HG03060 (cell line): ENCODE data around the gene DDX28.
"Not testable (repeated sequence)": the region's sequence is repeated elsewhere in the genome, so short reads cannot be mapped to it uniquely, and the experiment has no call there.

Experiments
- ATAC-seq: cut with Tn5 transposase; IDR thresholded peaks from one replicate; pipeline ENCODE4 v1.9.1; 2021; ENCODE audit warnings: low read depth, moderate number of reproducible peaks; ENCODE audit not compliant: unreplicated experiment

Gene DDX28

GRCh38 chr16:68037841-68038597 is 15.0 kb upstream of the DDX28 start:
- ATAC-seq, result no peak

GRCh38 chr16:68035227-68035626 is 12.2 kb upstream of the DDX28 start:
- ATAC-seq, result no peak

DNA sequence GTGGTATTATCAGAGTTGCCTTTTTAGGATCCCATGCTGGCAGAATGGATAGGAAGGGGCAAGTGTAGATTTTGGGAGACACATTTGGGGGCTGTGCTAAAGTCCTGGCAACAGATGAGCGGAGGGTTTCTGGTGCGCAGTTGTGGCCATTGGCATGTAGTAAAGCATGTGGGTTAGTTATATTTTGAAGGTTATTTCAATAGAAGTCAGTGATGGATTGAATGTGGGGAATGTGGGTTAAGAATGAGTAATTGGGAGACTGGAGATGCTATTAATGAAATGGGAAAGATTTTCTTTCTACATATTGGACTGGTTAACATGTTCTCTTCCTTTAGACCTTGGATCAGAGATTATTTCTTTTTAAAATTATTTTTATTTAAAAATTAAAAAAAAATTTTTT is 10.1 kb upstream of the DDX28 start:
- no peak for ATAC-seq

GRCh38 chr16:68031951-68032350 is 8.9 kb upstream of the DDX28 start:
- ATAC-seq, result no peak

- not testable (repeated sequence) for ATAC-seq
These were observed 7.1 kb upstream of the DDX28 start for GRCh38 chr16:68030108-68030507.

DNA sequence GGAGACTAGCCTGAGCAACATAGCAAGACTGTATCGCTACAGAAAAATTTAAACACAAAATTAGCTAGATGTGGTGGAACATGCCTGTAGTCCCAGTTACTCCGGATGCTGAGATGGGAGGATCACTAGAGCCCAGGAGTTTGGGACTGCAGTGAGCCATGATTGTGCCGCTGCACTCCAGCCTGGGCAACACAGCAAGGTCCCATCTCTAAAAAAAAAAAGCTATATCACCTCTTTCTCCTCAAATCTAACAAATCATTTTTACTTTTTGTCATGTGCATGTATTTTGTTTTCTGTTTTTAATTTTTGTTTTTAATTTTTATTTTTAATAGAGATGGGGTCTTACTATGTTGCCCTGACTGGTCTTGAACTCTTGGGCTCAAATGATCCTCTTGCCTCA is 6.0 kb upstream of the DDX28 start:
- no peak for ATAC-seq

DNA sequence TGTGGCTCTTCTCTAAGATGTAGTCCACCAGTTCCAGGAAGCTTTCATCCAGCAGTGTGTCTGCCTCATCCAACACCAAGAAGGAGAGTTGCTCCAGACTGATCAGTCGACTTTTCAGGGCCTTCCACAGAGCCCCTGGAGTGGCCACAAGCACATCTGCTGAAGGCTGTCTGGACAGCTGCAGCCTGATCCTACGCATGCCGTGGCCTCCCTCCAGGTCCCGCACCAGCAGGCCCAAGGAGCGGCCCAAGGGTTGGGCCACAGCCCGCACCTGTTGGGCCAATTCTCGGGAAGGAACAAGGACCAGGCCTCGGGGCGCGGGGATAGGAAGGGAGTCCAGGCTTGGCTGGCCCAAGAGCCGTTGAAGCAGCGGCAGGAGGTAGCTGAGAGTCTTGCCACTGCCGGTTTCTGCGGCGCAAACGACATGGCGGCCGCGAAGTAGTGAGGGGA is 729 bp downstream of the DDX28 start:
- no peak for ATAC-seq

DNA sequence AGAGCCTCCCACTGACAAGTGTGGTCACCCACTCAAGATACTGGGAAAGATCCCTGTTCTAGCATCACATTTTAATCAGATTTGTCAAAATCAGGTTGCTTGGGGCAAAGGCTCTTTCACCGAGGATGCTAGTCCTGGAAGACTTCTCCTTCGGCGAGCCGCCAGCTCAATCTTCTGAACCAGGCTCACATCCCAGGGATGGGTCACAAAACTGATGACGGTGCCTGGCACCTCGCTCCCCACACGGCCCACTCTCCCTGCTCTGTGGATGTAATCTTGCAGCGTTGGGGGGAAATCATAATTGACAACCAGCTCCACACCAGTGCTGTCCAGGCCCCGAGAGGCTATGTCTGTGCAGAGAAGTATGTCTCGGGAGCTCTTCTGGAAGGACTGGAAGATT is 1.5 kb downstream of the DDX28 start:
- ATAC-seq, result no peak

- no peak for ATAC-seq
These were observed 3.8 kb downstream of the DDX28 start for GRCh38 chr16:68019167-68019680.

DNA sequence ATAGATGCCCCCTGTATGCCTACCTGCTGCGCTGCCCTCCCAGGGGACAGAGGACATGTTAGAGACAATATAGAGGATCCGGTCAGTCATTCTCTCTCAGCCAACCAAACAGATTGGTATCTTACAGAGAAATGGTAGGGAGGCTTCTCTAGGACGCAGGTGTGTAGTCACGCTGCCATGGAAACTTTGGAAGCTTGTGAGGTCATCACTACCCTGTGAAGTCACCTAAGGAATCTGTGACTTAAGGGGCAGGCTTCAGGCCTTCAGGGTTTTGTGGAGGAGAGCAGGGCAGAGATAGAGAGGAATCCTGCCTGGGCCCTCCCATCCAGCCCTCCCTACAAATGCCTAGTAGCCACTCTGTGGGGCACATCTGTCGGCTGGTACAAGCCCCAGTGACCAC is 7.4 kb downstream of the DDX28 start, which contains the start of gene DPEP2NB:
DPEP2NB (minus strand) TSS at position 231 of the 400 bp plus-strand sequence; CDS start at position 90, 141 bp downstream.
- no peak for ATAC-seq

DNA sequence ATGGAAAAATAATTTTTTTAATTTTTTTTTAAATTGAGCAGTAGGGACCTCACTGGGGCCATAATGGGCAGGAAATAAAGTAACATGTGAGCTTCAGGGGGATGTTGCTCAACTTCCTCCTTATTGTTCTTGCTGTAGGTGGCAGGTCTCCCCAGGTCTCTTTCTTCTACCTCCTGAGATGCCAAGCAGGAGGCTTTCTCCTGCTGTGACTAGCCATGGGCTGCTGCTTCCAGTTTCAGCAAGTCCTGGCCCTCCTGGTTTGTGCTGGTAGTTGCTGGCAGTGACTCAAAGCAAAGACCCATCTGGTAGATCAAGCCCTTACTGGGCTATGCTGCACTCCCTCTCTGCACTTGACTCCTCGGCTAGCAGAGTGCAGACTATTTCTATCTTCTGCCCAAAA is 9.6 kb downstream of the DDX28 start:
- ATAC-seq, result no peak

DNA sequence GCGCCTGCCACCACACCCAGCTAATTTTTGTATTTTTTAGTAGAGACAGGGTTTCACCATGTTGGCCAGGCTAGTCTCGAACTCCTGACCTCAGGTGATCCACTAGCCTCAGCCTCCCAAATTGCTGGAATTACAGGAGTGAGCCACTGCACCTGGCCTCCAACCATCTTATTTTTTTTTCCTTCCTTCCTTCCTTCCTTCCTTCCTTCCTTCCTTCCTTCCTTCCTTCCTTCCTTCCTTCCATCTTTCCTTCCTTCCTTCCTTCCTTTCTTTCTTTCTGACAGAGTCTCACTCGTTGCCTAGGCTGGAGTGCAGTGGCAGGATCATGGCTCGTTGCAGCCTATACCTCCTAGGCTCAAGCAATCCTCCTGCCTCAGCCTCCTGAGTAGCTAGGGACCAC is 13.2 kb downstream of the DDX28 start:
- ATAC-seq, result not testable (repeated sequence)

DNA sequence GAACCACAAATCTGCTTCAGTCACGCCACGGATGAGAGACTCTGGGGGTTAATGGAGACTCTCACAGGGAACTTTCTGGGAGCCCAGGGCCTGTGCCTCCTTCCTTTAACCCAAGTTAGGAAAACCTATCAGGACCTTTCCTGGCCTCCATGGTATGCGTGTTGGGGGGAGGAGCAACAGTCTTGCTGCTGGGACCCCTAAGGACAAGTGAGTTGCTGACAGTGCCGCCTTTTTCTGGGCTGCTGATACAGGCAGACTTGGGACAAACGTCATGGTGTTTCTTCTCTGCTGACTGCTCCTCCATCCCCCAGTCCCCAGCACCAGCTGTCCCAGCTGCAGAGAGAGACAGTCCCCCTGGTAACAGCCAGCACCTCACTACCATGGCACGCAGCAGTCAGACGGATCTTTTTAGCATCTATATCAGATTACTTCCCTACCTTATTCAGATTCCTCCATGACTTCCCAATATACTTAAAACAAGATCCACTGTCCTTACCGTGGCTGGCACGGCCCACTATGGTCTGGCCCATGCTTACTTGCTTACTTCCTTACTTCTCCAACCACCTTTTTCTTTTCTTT is 13.8 kb downstream of the DDX28 start:
- no peak for ATAC-seq

- ATAC-seq, result no peak
These were observed 17.2 kb downstream of the DDX28 start for GRCh38 chr16:68005786-68006286.

DNA sequence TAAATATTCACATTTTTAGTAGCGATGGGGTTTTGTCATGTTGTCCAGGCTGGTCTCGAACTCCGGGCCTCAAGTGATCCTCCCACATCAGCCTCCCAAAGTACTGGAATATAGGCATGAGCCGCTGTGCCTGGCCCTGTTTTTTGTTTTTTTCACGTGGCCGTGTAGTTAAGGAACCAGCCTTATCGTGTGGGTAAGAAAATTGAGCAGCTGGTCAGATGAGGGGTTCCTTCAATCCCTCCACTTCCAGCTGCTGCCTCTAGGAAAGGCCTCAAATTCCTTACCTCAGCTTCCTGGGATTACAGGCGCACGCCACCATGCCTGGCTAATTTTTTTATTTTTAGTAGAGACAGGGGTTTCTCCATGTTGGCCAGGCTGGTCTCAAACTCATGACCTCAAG is 17.8 kb downstream of the DDX28 start:
- ATAC-seq, result no peak

DNA sequence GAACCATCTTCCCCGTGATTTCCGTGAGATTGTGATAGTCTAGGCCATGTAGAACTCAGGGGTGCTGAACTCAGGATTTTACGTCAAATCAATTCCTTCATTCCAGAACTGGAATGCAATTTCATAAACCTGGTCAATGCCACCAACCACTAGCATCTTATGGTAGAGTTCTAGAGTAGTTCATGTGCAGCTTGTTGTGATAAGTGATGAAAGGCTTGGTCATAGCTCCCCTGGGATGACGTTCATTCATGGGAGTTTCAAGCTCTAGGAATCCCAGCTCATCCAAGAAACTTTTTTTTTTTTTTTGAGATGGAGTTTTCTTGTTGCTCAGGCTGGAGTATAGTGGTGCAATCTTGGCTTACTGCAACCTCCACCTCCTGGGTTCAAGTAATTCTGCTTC is 20.0 kb downstream of the DDX28 start:
- no peak for ATAC-seq

DNA sequence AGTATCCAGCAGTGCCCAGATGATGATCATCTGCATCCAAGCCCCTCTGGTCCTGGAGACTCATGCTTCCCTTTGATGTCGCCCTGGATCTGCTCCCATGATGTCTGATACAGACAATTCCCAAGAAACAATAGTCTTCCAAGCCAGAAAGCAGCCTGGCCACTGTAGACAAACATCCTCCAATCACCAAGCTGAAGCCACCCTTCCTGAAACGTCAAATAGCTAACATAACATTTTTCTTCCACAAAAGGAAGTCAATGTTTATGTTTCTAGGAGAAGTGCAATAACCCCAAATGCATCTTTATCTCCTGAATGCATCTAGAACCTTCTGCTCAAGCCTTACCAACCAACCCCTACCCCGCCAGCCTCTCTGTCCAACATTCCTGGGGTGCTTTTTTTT is 22.6 kb downstream of the DDX28 start:
- ATAC-seq, result no peak

DNA sequence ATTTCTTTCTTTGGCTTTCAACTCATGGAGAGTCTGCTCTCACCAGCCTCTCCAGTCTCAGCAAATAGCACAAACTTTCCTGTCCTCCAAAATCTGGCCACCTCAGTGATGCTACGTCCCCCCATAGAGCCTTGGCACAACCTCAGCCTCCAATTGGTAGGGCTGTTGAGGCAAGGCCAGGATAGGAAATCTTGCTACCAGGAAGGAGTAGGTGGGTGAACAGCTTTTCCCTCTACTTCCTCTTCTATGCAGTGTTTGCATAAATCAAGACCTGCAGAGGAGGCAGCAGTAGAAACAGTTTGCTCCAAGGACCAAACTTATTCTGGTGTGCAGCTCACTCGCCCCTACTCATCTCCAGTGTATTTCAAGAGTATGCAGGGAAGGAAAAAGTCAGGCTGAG is 23.0 kb downstream of the DDX28 start:
- no peak for ATAC-seq

DNA sequence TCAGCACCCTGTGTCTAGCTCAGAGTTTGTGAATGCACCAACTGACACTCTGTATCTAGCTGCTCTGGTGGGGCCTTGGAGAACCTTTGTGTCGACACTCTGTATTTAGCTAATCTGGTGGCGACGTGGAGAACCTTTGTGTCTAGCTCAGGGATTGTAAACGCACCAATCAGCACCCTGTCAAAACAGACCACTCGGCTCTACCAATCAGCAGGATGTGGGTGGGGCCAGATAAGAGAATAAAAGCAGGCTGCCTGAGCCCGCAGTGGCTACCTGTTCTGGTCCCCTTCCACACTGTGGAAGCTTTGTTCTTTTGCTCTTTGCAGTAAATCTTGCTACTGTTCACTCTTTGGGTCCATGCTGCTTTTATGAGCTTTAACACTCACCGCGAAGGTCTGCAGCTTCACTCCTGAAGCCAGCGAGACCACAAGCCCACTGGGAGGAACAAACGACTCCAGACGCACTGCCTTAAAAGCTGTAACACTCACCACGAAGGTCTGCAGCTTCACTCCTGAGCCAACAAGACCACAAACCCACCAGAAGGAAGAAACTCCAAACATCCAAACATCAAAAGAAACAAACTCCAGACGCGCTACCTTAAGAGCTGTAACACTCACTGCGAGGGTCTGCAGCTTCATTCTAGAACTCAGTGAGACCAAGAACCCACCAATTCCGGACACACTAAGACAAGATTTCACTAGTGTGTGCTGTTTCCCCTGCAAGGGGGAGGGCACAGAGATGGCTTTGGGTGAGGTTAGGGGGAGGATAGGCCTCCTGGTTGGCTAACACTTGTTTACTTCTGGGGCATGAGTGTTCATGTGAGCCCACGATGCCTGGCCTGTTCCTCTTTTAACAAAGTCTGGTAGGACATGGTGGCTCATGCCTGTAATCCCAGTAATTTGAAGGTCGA is 24.0 kb downstream of the DDX28 start, which contains the start of gene DPEP2:
DPEP2 (minus strand) TSS at position 706 of the 910 bp plus-strand sequence. CDS start 6,272 bp downstream, outside the sequence.
- ATAC-seq, result not testable (repeated sequence)

DNA sequence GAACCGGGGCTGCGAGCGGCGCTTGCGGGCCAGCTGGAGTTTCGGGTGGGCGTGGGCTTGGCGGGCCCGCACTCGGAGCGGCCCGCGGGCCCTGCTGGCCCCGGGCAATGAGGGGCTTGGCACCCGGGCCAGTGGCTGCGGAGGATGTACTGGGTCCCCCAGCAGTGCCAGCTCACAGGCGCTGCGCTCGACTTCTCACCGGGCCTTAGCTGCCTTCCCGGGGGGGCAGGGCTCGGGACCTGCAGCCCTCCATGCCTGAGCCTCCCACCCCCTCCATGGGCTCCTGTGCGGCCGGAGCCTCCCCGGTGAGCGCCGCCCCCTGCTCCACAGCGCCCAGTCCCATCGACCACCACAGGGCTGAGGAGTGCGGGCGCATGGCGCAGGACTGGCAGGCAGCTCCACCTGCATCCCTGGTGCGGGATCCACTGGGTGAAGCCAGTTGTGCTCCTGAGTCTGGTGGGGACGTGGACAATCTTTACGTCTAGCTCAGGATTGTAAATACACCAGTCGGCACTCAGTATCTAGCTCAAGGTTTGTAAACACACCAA is 24.7 kb downstream of the DDX28 start:
- not testable (repeated sequence) for ATAC-seq
